SK-N-SH treated with all-trans-retinoic acid at 6 μM for 48 hours (cell line): ENCODE measurements around the gene LRRC4C.

ENCODE experiments used
- ATAC-seq: fragments of 200-7000 bp; cut with Tn5 transposase; 3 replicates; pipeline ENCODE4 v1.9.1; 2020; ENCODE audit warnings: mild to moderate bottlenecking, moderate library complexity
- ARNTL ChIP-seq: fragments of 450-650 bp; formaldehyde crosslinking; IDR thresholded peaks from 2 replicates; pipeline ENCODE4 v1.5.0; 2020; ENCODE audit warnings: low read depth, mild to moderate bottlenecking, moderate library complexity, borderline replicate concordance
- BACH2 ChIP-seq: fragments of 250-450 bp; sonication (Bioruptor Pico); IDR thresholded peaks from 2 replicates; pipeline ENCODE4 v1.9.0; 2021; ENCODE audit warnings: mild to moderate bottlenecking, borderline replicate concordance
- CREB5 ChIP-seq: fragments of 250-450 bp; sonication (Bioruptor Pico); IDR thresholded peaks from 2 replicates; pipeline ENCODE4 v1.5.1; 2020; ENCODE audit warnings: low read depth, mild to moderate bottlenecking, moderate library complexity
- CSDC2 ChIP-seq: fragments of 250-450 bp; sonication (Bioruptor Pico); IDR thresholded peaks from 2 replicates; pipeline ENCODE4 v1.5.0; 2020; ENCODE audit warnings: mild to moderate bottlenecking, moderate library complexity
- CSRNP3 ChIP-seq: fragments of 250-450 bp; sonication (Bioruptor Pico); IDR thresholded peaks from 2 replicates; pipeline ENCODE4 v1.5.1; 2021; ENCODE audit warnings: mild to moderate bottlenecking, moderate library complexity
- ESRRG ChIP-seq: fragments of 250-450 bp; sonication (Bioruptor Pico); IDR thresholded peaks from 2 replicates; pipeline ENCODE4 v1.6.1; 2021; ENCODE audit warnings: mild to moderate bottlenecking
- GLIS3 ChIP-seq: fragments of 250-450 bp; sonication (Bioruptor Pico); IDR thresholded peaks from 2 replicates; pipeline ENCODE4 v1.5.0; 2020; ENCODE audit warnings: mild to moderate bottlenecking, moderate library complexity
- ISL1 ChIP-seq: fragments of 250-450 bp; sonication (Bioruptor Pico); IDR thresholded peaks from 2 replicates; pipeline ENCODE4 v2.1.2; 2022; ENCODE audit warnings: mild to moderate bottlenecking, moderate library complexity
- OSR1 ChIP-seq: fragments of 250-450 bp; sonication (Bioruptor Pico); IDR thresholded peaks from 2 replicates; pipeline ENCODE4 v1.8.0; 2022; ENCODE audit warnings: moderate library complexity, mild to moderate bottlenecking, inconsistent platforms
- RARB ChIP-seq: fragments of 250-450 bp; sonication (Bioruptor Pico); IDR thresholded peaks from 2 replicates; pipeline ENCODE4 v1.8.0; 2021; ENCODE audit warnings: mild to moderate bottlenecking, moderate library complexity
- TCF4 ChIP-seq: fragments of 250-450 bp; sonication (Bioruptor Pico); IDR thresholded peaks from 2 replicates; pipeline ENCODE4 v1.8.0; 2021; ENCODE audit warnings: mild to moderate bottlenecking, moderate library complexity, borderline replicate concordance
- TOX ChIP-seq: fragments of 250-450 bp; sonication (Bioruptor Pico); IDR thresholded peaks from 2 replicates; pipeline ENCODE4 v1.8.0; 2021; ENCODE audit warnings: mild to moderate bottlenecking, moderate library complexity, borderline replicate concordance
- TSHZ2 ChIP-seq: fragments of 250-450 bp; sonication (Bioruptor Pico); IDR thresholded peaks from 2 replicates; pipeline ENCODE4 v1.5.0; 2020; ENCODE audit warnings: mild to moderate bottlenecking, moderate library complexity
- ZC3H10 ChIP-seq: fragments of 250-450 bp; sonication (Bioruptor Pico); IDR thresholded peaks from 2 replicates; pipeline ENCODE4 v1.5.1; 2021; ENCODE audit warnings: mild to moderate bottlenecking, moderate library complexity
- ZFP3 ChIP-seq: fragments of 250-450 bp; sonication (Bioruptor Pico); IDR thresholded peaks from 2 replicates; pipeline ENCODE4 v1.5.0; 2020; ENCODE audit warnings: mild to moderate bottlenecking, moderate library complexity
- ZFP30 ChIP-seq: fragments of 450-650 bp; formaldehyde crosslinking; IDR thresholded peaks from 2 replicates; pipeline ENCODE4 v1.5.0; 2022; ENCODE audit warnings: mild to moderate bottlenecking, moderate library complexity
- ZNF565 ChIP-seq: fragments of 450-650 bp; formaldehyde crosslinking; conservative IDR thresholded peaks from 2 replicates; pipeline ENCODE4 v1.5.0; 2020; ENCODE audit warnings: low read depth, mild to moderate bottlenecking, moderate library complexity
- ZNF70 ChIP-seq: fragments of 450-650 bp; formaldehyde crosslinking; IDR thresholded peaks from 2 replicates; pipeline ENCODE4 v1.5.0; 2020; ENCODE audit warnings: mild to moderate bottlenecking, moderate library complexity
- ZNF8 ChIP-seq: fragments of 450-650 bp; formaldehyde crosslinking; IDR thresholded peaks from 2 replicates; pipeline ENCODE4 v1.5.0; 2020; ENCODE audit warnings: mild to moderate bottlenecking, moderate library complexity

The LRRC4C gene

GRCh38 chr11:41056892-41057569 lies 402.4 kb downstream of the LRRC4C start:
- no peak for TF ChIP-seq ZC3H10 (CRISPR knock-in tag)
- TF ChIP-seq CSRNP3, result no peak
- no peak for TF ChIP-seq ISL1 (CRISPR knock-in tag)
- TF ChIP-seq TCF4 (CRISPR knock-in tag), result no peak
- no peak for TF ChIP-seq ZNF565 (CRISPR knock-in tag)
- TF ChIP-seq ZFP30 (CRISPR knock-in tag), result no peak
- TF ChIP-seq ZFP3, result no peak
- no peak for TF ChIP-seq CSDC2
- TF ChIP-seq RARB, result no peak
- no peak for TF ChIP-seq OSR1 (CRISPR knock-in tag)
- TF ChIP-seq, all 23 proteins: peak for 0
- no peak for ATAC-seq

- no peak for ATAC-seq
These were observed 405.6 kb downstream of the LRRC4C start for GRCh38 chr11:41053894-41054293.

GRCh38 chr11:41051919-41052635 lies 407.4 kb downstream of the LRRC4C start:
- no peak for TF ChIP-seq ZNF565 (CRISPR knock-in tag)
- TF ChIP-seq CSRNP3, result no peak
- no peak for TF ChIP-seq CSDC2
- no peak for TF ChIP-seq ISL1 (CRISPR knock-in tag)
- TF ChIP-seq TCF4 (CRISPR knock-in tag), result no peak
- TF ChIP-seq ZNF70 (CRISPR knock-in tag), result no peak

More at GRCh38 chr11:41053894-41054293, 405.6 kb downstream of the LRRC4C start:
- TF ChIP-seq BACH2 (CRISPR knock-in tag), result no peak
- TF ChIP-seq CREB5 (CRISPR knock-in tag), result no peak

GRCh38 chr11:41050791-41051190 lies 408.7 kb downstream of the LRRC4C start:
- TF ChIP-seq ESRRG, result no peak
- TF ChIP-seq ZC3H10 (CRISPR knock-in tag), result no peak
- no peak for TF ChIP-seq ISL1 (CRISPR knock-in tag)
- TF ChIP-seq ZFP30 (CRISPR knock-in tag), result no peak
- no peak for TF ChIP-seq TOX (CRISPR knock-in tag)
- TF ChIP-seq OSR1 (CRISPR knock-in tag), result no peak
- TF ChIP-seq ARNTL (CRISPR knock-in tag), result no peak
- no peak for TF ChIP-seq TSHZ2
- TF ChIP-seq CSDC2, result no peak
- no peak for TF ChIP-seq BACH2 (CRISPR knock-in tag)
- TF ChIP-seq ZNF8 (CRISPR knock-in tag), result no peak
- TF ChIP-seq ZNF70 (CRISPR knock-in tag), result no peak
- ATAC-seq, result no peak

More at GRCh38 chr11:41051919-41052635, 407.4 kb downstream of the LRRC4C start:
- ATAC-seq, result no peak

GRCh38 chr11:41047229-41047628 lies 412.2 kb downstream of the LRRC4C start:
- ATAC-seq, result no peak
- TF ChIP-seq GLIS3 (CRISPR knock-in tag), result no peak
- TF ChIP-seq CREB5 (CRISPR knock-in tag), result no peak
- no peak for TF ChIP-seq CSDC2
